ENCODE data around the gene DNAJB6. TPM values are rescaled to one million over a fixed set of nuclear protein-coding genes. Genes with fewer than 3 reads are reported as not detected.
"Not testable (repeated sequence)": the region's sequence is repeated elsewhere in the genome, so short reads cannot be mapped to it uniquely, and the experiment has no call there.

Gene DNAJB6
- total RNA-seq, 2 donors from 2014 or later = 116 to 154 TPM

DNA sequence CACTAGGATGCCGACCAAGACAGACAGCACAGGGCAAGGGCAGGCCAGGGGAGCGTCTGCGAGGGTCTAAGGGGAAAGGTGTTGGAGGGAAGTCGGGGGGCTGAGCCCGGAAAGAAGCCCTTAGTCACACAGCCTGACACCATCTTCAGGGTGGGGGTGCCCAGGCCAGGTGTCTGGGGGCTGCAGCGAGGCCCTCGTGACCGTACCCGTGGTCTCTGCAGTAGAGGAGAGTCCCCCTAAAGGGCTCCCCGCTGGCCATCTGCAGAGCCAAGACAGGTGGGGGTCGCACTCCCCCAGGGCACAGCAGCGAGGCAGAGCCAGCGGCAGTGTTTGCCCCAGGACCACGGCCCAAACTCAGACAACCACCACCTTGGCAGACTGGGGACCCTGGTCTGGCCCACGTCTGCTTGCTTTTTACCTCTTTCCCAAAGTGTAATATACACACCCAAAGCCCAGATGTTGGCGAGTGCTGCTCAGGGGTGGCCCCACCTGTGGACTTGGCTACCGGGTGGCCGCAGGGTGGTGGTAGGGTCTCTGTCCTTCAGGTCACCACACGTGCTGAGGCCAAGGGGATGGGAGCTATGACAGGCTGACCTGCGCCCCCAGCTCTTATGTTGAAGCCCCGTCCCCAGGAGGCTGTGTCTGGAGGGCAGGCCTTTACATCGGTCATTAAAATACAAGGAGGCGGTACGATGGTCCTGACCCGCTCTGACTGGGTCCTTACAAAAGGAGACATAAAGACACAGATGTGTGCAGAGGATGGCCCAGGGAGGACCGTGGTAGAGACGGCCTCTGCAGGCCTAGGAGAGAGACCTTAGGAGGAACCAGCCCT is 107.4 kb downstream of the DNAJB6 start:
- DNase-seq (ENCODE audit: low spot score) = no peak

GRCh38 chr7:157444843-157445135 is 108.0 kb downstream of the DNAJB6 start:
- H3K27me3 ChIP-seq (replicated peaks; ENCODE audit: insufficient read depth) = no peaks in the 10 kb centered on the region
- ATAC-seq (ENCODE audit: insufficient number of reproducible peaks, low FRiP score, low read depth) = no peak
- no peaks in the 10 kb centered on the region for H3K4me1 ChIP-seq (ENCODE audit: control insufficient read depth in 1 of 2, low read depth in 2 of 2)
- no peak overlapping the region for H3K27ac ChIP-seq
- no peak for TF ChIP-seq CTCF (IDR thresholded peaks at IDR 0.05)
- no peaks in the 10 kb centered on the region for H3K9me3 ChIP-seq
- H3K36me3 ChIP-seq = no peaks in the 10 kb centered on the region
- DNase-seq (ENCODE audit: low spot score) = no peak
- no peak overlapping the region for H3K4me3 ChIP-seq

More for the DNA sequence above, 107.4 kb downstream of the DNAJB6 start:
- Histone ChIP-seq H3K27ac (no peak overlapping the region), H3K36me3 (no peaks in the 10 kb centered on the region), H3K9me3 (no peaks in the 10 kb centered on the region), H3K27me3 (replicated peaks; ENCODE audit: insufficient read depth) (no peaks in the 10 kb centered on the region), H3K4me3 (no peak overlapping the region), H3K4me1 (ENCODE audit: control insufficient read depth in 1 of 2, low read depth in 2 of 2) (no peaks in the 10 kb centered on the region)
- no peak for TF ChIP-seq CTCF (IDR thresholded peaks at IDR 0.05)
- no peak for ATAC-seq (ENCODE audit: insufficient number of reproducible peaks, low FRiP score, low read depth)

DNA sequence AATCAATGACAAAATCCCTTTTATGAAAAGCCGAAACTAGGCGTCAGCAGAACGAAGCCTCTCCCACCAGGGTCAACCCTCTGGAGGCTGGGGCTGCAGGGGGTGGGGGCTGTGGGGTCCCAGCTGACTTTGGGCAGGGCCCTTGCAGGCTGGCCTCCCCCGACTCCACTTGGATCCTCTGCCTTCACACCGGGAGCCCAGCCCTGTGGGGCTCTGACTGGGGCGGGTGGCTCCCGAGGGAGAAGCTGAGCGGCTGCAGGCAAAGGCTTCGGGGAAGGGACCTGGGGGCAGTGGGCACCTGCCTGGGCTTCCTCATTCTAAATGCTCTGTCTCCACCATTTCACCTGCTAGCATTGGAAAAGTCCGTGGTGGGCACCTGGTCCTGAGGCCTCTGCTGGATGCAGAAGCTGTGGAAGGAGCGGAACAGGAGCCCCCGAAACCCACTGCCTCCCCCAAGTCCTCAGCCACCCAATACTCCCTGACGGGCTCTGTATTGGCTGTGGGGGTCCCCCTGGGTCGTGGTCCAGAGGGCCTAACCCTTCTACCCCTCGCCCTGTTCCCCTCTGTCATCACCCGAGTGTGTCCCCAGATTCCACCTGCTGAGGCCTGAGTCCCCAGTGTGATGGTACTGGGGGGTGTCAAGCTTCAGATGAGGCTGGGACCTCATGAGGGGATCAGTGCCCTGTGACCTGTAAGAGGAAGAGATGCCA is 108.6 kb downstream of the DNAJB6 start:
- no peak for TF ChIP-seq CTCF (IDR thresholded peaks at IDR 0.05)
- DNase-seq (ENCODE audit: low spot score) = no peak
- Histone ChIP-seq H3K4me1 (ENCODE audit: control insufficient read depth in 1 of 2, low read depth in 2 of 2) (no peaks in the 10 kb centered on the region), H3K27me3 (replicated peaks; ENCODE audit: insufficient read depth) (no peaks in the 10 kb centered on the region), H3K27ac (no peak overlapping the region), H3K4me3 (no peak overlapping the region), H3K36me3 (no peaks in the 10 kb centered on the region), H3K9me3 (no peaks in the 10 kb centered on the region)
- ATAC-seq (ENCODE audit: insufficient number of reproducible peaks, low FRiP score, low read depth) = no peak

- Histone ChIP-seq H3K4me3 (no peak overlapping the region), H3K9me3 (no peaks in the 10 kb centered on the region), H3K36me3 (no peaks in the 10 kb centered on the region), H3K27ac (no peak overlapping the region), H3K27me3 (replicated peaks; ENCODE audit: insufficient read depth) (no peaks in the 10 kb centered on the region), H3K4me1 (ENCODE audit: control insufficient read depth in 1 of 2, low read depth in 2 of 2) (no peaks in the 10 kb centered on the region)
- no peak for ATAC-seq (ENCODE audit: insufficient number of reproducible peaks, low FRiP score, low read depth)
- TF ChIP-seq CTCF (IDR thresholded peaks at IDR 0.05) = no peak
- no peak for DNase-seq (ENCODE audit: low spot score)
Observed at GRCh38 chr7:157445956-157446295, 109.1 kb downstream of the DNAJB6 start.

DNA sequence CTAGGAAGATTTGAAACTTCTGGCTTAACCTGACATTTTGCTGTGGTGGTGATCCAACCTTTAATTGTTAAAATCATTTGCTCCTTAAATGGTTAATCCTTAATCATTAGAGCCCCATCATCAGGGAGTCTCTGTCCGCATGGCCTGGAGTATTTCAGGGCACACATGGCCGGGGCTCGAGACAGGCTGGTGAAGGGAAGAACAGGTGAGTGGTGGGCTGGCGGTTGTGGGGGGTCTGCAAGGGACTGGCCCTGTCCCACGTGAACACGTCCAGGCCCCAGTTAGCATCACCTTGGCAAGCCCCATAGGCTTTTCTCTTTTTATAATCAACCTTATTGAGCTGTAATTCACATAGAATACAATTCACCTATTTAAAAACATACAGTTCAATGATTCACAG is 109.5 kb downstream of the DNAJB6 start:
- H3K36me3 ChIP-seq = no peaks in the 10 kb centered on the region
- H3K4me1 ChIP-seq (ENCODE audit: control insufficient read depth in 1 of 2, low read depth in 2 of 2) = no peaks in the 10 kb centered on the region
- no peak overlapping the region for H3K4me3 ChIP-seq
- H3K27me3 ChIP-seq (replicated peaks; ENCODE audit: insufficient read depth) = no peaks in the 10 kb centered on the region
- no peak for DNase-seq (ENCODE audit: low spot score)
- no peak overlapping the region for H3K27ac ChIP-seq
- no peak for ATAC-seq (ENCODE audit: insufficient number of reproducible peaks, low FRiP score, low read depth)
- no peaks in the 10 kb centered on the region for H3K9me3 ChIP-seq
- TF ChIP-seq CTCF (IDR thresholded peaks at IDR 0.05) = no peak

DNA sequence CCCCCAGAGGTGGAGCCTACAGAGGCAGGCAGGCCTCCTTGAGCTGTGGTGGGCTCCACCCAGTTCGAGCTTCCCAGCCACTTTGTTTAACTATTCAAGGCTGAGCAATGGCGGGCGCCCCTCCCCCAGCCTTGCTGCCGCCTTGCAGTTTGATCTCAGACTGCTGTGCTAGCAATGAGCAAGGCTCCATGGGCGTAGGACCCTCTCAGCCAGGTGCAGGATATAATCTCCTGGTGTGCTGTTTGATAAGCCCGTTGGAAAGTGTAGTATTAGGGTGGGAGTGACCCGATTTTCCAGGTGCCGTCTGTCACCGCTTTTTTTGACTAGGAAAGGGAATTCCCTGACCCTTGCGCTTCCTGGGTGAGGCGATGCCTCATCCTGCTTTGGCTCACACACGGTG is 117.2 kb downstream of the DNAJB6 start:
- not testable (repeated sequence) for H3K9me3 ChIP-seq; H3K27ac ChIP-seq; DNase-seq (ENCODE audit: low spot score); H3K36me3 ChIP-seq; ATAC-seq (ENCODE audit: insufficient number of reproducible peaks, low FRiP score, low read depth); H3K4me1 ChIP-seq (ENCODE audit: control insufficient read depth in 1 of 2, low read depth in 2 of 2); H3K4me3 ChIP-seq; H3K27me3 ChIP-seq (replicated peaks; ENCODE audit: insufficient read depth)

All from thoracic aorta (tissue), 2 donors.